Measurements from ENCODE around the gene TIGD4.

- TF ChIP-seq CTCF (IDR thresholded peaks at IDR 0.05; ENCODE audit: borderline replicate concordance, extremely low read depth, low read length, poor library complexity, severe bottlenecking) (no peak), EZH2 (IDR thresholded peaks at IDR 0.05; ENCODE audit: borderline replicate concordance, low read depth, low read length, severe bottlenecking) (no peak)
These were observed 26.3 kb upstream of the TIGD4 start for GRCh38 chr4:152805818-152806217.
